UCSD-AML1 (cell line): ENCODE results near the gene VWCE.
A peak's percentile ranks its signal among the peaks of the same experiment; 100 is the strongest.

Experiments
- DNase-seq: peaks from one replicate; lab custom pipeline; 2025; ENCODE audit not compliant: unreplicated experiment; lab: John Stamatoyannopoulos, UW

VWCE gene, protein sequence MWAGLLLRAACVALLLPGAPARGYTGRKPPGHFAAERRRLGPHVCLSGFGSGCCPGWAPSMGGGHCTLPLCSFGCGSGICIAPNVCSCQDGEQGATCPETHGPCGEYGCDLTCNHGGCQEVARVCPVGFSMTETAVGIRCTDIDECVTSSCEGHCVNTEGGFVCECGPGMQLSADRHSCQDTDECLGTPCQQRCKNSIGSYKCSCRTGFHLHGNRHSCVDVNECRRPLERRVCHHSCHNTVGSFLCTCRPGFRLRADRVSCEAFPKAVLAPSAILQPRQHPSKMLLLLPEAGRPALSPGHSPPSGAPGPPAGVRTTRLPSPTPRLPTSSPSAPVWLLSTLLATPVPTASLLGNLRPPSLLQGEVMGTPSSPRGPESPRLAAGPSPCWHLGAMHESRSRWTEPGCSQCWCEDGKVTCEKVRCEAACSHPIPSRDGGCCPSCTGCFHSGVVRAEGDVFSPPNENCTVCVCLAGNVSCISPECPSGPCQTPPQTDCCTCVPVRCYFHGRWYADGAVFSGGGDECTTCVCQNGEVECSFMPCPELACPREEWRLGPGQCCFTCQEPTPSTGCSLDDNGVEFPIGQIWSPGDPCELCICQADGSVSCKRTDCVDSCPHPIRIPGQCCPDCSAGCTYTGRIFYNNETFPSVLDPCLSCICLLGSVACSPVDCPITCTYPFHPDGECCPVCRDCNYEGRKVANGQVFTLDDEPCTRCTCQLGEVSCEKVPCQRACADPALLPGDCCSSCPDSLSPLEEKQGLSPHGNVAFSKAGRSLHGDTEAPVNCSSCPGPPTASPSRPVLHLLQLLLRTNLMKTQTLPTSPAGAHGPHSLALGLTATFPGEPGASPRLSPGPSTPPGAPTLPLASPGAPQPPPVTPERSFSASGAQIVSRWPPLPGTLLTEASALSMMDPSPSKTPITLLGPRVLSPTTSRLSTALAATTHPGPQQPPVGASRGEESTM

DNA sequence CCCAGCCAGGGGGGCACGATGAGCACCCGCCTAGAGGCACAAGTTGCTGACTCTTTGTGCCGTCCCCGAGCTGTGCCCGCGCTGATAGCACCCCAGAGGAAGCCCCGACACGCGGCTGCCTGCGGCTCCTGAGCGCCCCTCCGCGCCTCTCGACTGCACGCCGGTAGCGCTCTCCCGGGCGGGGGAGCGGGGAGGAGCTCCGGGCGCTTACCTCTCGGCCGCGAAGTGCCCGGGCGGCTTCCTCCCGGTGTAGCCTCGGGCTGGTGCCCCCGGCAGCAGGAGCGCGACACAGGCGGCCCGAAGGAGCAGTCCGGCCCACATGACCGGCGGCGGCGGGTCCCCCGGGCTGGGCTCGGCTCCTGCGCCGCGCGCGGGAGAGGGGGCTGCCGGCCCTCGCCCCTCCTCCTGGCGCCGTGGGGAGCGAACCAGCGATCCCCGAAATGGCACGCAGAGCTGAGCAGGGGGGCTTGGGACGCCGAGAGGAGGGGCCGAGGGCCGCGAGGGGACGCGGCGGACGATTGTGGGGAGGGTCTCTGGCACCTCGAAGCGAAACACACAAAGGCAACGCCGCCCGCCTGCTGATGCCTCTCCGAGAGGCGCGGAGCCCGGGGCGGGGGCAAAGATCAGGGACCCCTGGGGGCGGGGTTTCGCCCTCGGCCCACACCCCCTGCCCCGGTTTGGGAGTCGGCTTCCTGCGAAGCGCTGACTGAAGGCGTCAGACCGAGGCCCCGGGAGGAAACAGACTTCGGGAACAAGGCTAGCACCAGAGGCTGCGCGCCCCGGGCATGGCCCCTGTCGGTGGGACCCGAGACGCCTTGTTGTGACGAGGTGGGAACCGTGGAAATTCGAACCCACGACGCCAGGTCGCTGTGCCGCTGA is at the start of gene VWCE:
Gene VWCE, minus strand, starts transcription at position 600 of the 879 bp plus-strand sequence. Its CDS starts 279 bp downstream, at position 321.
- peak; percentile 80 for DNase-seq

DNA sequence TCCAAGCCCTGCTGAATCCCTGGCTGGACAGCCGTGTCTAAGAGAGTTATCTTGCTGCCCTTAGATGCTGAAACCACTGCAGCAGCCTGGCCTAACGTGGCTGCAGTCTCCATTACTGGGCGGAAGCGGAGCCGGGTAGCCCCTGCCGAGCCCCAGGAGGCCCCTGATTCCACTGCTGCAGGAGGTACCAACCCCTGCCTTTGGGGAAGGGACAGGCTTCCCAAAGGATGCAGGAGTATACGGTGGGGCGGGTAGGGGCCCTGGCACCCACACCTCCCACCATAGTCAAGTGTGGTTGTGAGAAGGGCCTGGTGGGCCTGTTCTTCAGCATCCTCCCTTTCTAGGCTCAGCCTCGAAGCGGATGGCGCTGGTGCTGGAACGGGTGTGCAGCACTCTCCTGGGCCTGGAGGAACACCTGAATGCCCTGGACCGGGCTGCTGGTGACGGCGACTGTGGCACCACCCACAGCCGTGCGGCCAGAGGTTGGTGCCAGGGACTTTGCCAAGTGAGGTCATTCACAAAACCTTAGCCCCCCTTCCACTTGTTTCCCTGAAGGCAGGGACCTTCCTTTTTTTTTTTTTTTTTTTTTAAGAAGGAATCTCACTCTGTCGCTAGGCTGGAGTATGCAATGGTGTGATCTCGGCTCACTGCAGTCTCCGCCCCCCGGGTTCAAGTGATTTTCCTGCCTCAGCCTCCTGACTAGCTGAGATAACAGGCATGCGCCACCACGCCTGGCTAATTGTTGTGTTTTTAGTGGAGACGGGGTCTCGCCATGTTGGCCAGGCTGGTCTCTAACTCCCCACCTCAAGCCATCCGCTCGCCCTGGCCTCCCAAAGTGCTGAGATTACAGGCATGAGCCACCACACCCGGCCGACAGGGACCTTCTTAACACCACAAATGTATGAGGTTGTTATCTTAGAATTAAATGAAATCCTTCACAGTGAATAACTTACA is 49.0 kb upstream of the VWCE start:
- DNase-seq = no peak

DNA sequence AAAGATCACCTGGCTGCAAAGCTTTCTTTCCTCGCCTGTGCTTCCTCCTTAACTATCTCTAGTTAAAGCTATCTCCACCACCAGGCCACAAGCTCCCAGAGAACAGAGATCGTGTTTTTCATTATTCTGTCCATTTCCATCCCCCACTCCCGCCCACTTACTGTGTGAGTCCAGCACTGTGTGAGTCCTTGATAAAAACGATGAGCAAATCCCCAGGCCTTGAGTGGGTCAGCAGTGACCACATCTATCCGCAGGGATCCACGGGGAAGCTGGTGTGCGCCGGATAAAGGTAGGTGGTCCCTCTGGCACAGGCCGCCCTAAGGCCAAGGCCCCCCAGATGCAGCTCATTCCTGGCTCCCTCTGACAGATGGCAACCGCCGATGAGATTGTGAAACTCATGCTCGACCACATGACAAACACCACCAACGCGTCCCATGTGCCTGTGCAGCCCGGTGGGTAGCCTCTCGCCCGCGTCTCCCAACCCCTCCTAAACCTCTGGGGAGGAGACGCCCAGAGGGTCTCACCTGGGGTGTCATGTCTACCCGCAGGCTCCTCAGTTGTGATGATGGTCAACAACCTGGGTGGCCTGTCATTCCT is 47.2 kb upstream of the VWCE start:
- no peak for DNase-seq

DNA sequence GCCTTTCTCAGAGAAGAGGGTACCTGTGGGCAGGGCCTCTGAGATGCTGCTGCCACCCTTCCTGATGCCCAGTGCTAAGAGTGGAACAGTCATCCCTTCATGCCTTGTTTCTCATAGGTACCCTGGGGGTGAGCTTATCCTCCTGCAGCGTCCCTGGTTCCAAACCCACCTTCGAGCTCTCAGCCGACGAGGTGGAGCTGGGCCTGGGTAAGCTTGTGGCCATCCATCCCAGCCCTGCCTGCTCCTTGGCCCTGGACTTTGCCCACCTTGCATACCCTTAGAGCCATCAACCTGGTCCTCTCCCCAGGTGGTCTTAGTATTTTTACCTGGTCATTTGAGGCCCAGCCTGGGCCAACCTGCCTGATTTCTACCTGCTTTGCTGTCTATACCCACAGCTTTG is 46.6 kb upstream of the VWCE start:
- no peak for DNase-seq

GRCh38 chr11:61340979-61341378 is 45.9 kb upstream of the VWCE start:
- no peak for DNase-seq

GRCh38 chr11:61339490-61339878 is 44.4 kb upstream of the VWCE start:
- DNase-seq = no peak

GRCh38 chr11:61338783-61339489 is 43.8 kb upstream of the VWCE start:
- DNase-seq = no peak

DNA sequence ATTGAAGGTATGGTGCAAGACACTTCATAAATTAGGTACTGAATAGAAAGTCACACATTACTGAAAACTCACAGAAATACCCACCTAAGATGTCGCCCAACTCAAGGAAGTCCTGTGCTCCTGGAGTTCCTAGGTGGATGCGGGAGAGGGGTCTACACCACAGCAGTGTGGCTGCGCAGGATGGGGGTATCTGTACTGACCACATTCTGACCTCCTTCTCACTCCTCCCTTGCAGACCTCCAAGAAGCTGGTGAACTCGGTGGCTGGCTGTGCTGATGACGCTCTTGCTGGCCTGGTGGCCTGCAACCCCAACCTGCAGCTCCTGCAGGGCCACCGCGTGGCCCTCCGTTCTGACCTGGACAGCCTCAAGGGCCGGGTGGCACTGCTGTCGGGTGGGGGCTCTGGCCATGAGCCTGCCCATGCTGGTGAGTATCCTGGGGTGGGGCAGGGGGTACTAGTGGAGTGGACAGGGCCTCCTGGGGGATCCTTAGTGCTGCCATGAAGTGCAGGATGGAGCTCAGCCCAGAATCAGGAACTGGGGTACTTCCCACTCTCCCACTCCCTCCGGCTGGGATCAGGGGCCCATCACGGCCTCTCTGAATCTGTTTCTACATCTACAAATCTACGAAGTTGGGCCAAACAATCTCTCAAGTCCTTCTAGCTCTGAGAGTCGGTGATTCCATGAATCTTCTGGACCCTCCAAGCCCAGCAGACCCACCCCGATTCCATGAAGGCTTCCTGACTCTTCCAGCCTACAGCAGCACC is 42.8 kb upstream of the VWCE start:
- no peak for DNase-seq

GRCh38 chr11:61336171-61336935 is 41.2 kb upstream of the VWCE start:
- peak; percentile 81 for DNase-seq

GRCh38 chr11:61335355-61335710 is 40.2 kb upstream of the VWCE start:
- no peak for DNase-seq

GRCh38 chr11:61334434-61335354 is 39.6 kb upstream of the VWCE start:
- no peak for DNase-seq

GRCh38 chr11:61333550-61334433 is 38.7 kb upstream of the VWCE start:
- no peak for DNase-seq

DNA sequence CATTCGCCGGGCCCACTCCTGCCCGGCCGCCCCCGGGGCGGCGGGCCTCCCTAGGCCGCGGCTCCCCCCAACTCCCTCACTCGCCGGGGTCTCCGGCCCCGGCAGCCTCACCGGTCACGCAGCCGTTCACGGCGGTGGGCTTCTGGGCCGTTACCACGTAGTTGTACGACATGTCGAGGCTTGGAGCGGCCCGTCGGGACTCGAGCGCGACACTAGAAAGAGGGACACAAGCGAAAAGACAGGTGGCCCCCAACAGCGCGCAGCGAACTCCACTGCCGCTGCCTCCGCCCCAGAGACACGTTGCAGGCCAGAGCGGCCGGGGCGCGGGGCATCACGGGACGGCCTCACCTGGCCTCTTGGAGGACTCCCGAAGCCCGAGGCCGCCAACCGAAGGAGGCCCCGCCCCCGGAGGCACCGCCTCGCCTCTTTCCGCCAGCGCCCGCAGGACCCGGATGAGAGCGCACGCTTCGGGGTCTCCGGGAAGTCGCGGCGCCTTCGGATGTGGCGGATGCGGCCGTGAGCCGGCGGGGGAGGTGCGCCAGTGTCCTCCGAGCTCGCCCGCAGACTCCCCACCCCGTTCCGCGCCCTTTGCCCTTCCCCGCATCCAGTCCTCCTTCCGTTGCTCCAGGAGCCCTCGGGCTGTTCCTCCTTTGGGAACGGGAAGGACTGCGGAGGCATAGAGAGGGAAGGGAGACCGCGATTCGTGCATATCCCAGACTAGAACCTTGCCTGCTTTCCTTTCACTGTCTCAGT is 37.9 kb upstream of the VWCE start, which contains the start of the genes DDB1 and TKFC:
Gene DDB1, minus strand, starts transcription at position 309 of the 753 bp plus-strand sequence. Its CDS starts 137 bp downstream, at position 172.
Gene TKFC, plus strand, starts transcription at position 432 of the 753 bp plus-strand sequence. CDS start 1,501 bp downstream, outside the sequence.
- DNase-seq = peak; percentile 97

- no peak for DNase-seq
Measured at GRCh38 chr11:61332281-61332796, 37.2 kb upstream of the VWCE start.
